ENCODE measurements around the gene ADAMTS17.

DNA sequence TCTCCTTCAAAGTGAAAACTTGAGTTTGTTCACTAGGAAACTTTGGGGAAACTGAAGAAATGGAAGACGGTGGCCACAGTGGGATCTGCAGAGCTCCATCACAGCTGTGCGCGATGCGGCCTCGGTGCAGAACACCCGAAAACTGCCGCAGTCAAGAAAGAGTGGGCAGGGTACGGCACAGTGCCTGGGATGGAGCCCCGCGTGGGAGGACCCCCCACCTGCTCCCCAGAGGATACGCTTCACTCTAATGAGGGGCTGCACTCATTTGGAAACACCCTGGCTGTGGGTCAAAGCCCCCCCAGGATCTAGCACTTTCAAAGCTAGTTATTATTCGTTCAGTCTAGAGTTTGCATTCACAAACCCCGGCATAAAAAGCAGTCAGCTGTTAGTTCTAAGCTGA is 9.5 kb downstream of the ADAMTS17 start:
- TF ChIP-seq, protein P1, sequence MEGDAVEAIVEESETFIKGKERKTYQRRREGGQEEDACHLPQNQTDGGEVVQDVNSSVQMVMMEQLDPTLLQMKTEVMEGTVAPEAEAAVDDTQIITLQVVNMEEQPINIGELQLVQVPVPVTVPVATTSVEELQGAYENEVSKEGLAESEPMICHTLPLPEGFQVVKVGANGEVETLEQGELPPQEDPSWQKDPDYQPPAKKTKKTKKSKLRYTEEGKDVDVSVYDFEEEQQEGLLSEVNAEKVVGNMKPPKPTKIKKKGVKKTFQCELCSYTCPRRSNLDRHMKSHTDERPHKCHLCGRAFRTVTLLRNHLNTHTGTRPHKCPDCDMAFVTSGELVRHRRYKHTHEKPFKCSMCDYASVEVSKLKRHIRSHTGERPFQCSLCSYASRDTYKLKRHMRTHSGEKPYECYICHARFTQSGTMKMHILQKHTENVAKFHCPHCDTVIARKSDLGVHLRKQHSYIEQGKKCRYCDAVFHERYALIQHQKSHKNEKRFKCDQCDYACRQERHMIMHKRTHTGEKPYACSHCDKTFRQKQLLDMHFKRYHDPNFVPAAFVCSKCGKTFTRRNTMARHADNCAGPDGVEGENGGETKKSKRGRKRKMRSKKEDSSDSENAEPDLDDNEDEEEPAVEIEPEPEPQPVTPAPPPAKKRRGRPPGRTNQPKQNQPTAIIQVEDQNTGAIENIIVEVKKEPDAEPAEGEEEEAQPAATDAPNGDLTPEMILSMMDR (conservative IDR thresholded peaks at IDR 0.05; ENCODE audit: low read depth, low read length) = no peak
- TF ChIP-seq EZH2 (IDR thresholded peaks at IDR 0.05; ENCODE audit: borderline replicate concordance, low read depth, low read length, poor library complexity, severe bottlenecking) = no peak
